Body of pancreas (tissue), 4 donors: Measurements from ENCODE around the gene RNF223. TPM values are rescaled to one million over a fixed set of nuclear protein-coding genes. Genes with fewer than 3 reads are reported as not detected.

ENCODE experiments used
- ATAC-seq: fragments of 150-250 bp; one replicate; pipeline ENCODE4 v1.9.1; 2016
- DNase-seq, 4 donors: peaks; one replicate each; pipeline ENCODE4 v3.0.0-alpha.2; 2019
- H3K27ac ChIP-seq, 4 donors: fragments of 200-600 bp; sonication (generic); 1 replicate in 3 of 4; 2 replicates in 1 of 4; pipeline versions ENCODE4 v1.5.1 to v1.6.1; 2016 to 2019; ENCODE audit warnings: mild to moderate bottlenecking in 1 of 4, mixed read lengths in 1 of 4, moderate library complexity in 1 of 4
- H3K27me3 ChIP-seq, 2 donors: fragments of 200-600 bp; sonication (generic); one replicate each; pipeline ENCODE4 v1.6.0; 2016; ENCODE audit warnings: mild to moderate bottlenecking in 1 of 2
- H3K36me3 ChIP-seq, 2 donors: fragments of 200-600 bp; sonication (generic); replicated peaks in 1 of 2; 2 replicates each; pipeline ENCODE4 v1.5.1; 2016; ENCODE audit warnings: low read depth in 2 of 2; ENCODE audit not compliant: insufficient read depth in 1 of 2
- H3K4me1 ChIP-seq: fragments of 200-600 bp; sonication (generic); one replicate; pipeline ENCODE4 v1.6.0; 2016
- H3K4me3 ChIP-seq, 2 donors: fragments of 200-600 bp; sonication (generic); 1 replicate in 1 of 2; 2 replicates in 1 of 2; pipeline ENCODE4 v1.5.1; 2016 to 2019
- H3K9me3 ChIP-seq, 3 donors: fragments of 200-600 bp; sonication (generic); 1 replicate in 2 of 3; 2 replicates in 1 of 3; pipeline ENCODE4 v1.5.1; 2016
- POLR2A ChIP-seq, 3 donors: fragments of 450-650 bp; IDR thresholded peaks; one replicate each; pipeline ENCODE4 v1.6.1; 2016; ENCODE audit warnings: antibody characterized with exemption in 3 of 3, mild to moderate bottlenecking in 2 of 3
- WGBS, 2 donors: methylation state at CpG; one replicate each; pipeline ENCODE4 v1.1.5; 2017; 5-methylcytosine and 5-hydroxymethylcytosine counted together
- intact Hi-C: fragments of 100-400 bp; cut with DNase I; formaldehyde crosslinking; loops from one replicate; pipeline ENCODE4 v1.15.1; 2023
- total RNA-seq, 2 donors: library from RNA; depleted of rRNA; stranded (reverse); fragments of >200 nt; gene quantifications; one replicate each; pipeline ENCODE4 v1.1.0, GENCODE V29; 2016
- TF ChIP-seq, protein P1 (sequence below), 7 experiments: fragments of 450-650 bp in 4 of 7; fragments of 200-600 bp in 3 of 7; sonication (generic) in 3 of 7; IDR thresholded peaks; one replicate each; pipeline ENCODE4 v1.5.1; 2016 to 2019; ENCODE audit warnings: antibody characterized with exemption in 7 of 7

RNF223 gene
- total RNA-seq, 2 donors from 2014 or later: 0.26 TPM; not detected in 1

DNA sequence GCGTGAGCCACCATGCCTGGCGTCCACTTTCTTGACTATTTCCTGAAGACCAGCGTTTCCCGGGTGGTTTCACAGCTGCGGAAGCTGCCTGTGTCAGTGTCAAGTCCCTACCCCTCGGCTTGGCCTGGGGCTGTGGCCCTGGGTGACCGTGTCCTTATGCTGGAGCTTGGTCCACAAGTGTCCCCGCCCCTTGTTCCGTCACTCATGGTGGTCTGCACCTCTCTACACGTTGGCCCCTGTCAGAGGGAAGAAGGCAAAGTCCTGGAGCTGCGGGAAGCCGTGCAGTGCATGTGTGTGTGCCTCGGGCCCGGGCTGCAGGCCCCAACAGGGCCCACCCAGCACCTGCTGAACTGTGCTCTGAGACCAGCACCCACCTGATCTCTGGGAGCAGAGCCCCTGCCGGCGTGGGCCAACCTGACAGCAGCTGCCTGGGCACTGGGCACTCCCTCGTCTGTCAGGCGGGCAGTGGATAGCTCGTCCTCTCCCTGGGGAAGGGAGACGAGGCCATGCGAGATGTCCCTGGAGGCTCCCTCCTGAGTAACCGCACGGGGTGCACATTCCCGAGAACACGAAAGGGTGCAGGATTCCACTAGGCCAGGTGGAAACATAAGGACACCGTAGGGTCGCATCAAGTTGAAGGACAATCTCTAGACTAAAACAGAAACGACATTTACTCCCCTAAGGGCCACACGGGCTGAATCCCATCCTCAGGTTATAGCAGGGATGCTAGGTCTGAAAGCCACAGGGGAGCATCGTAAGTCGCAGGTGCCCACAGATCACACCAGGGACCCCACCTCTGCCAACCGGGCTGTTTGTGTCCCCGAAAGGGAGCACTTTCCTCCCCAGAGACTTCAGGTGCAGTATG, 44.1 kb upstream of the RNF223 start:
- 69 to 76% methylated on average over 22 to 33 of the region's 33 CpGs for WGBS, 2 donors
- ATAC-seq (no peak), DNase-seq (no peak)
- no peak for TF ChIP-seq POLR2A (IDR thresholded peaks at IDR 0.05)
- TF ChIP-seq, protein P1, sequence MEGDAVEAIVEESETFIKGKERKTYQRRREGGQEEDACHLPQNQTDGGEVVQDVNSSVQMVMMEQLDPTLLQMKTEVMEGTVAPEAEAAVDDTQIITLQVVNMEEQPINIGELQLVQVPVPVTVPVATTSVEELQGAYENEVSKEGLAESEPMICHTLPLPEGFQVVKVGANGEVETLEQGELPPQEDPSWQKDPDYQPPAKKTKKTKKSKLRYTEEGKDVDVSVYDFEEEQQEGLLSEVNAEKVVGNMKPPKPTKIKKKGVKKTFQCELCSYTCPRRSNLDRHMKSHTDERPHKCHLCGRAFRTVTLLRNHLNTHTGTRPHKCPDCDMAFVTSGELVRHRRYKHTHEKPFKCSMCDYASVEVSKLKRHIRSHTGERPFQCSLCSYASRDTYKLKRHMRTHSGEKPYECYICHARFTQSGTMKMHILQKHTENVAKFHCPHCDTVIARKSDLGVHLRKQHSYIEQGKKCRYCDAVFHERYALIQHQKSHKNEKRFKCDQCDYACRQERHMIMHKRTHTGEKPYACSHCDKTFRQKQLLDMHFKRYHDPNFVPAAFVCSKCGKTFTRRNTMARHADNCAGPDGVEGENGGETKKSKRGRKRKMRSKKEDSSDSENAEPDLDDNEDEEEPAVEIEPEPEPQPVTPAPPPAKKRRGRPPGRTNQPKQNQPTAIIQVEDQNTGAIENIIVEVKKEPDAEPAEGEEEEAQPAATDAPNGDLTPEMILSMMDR (IDR thresholded peaks at IDR 0.05): no peak
- H3K27ac ChIP-seq: no peak overlapping the region
- peaks cover 19% of the 10 kb centered on the region for H3K4me1 ChIP-seq
- H3K27me3 ChIP-seq: no peaks in the 10 kb centered on the region
- no peak overlapping the region for H3K4me3 ChIP-seq
- H3K9me3 ChIP-seq: no peaks in the 10 kb centered on the region
- intact Hi-C loops: loop anchor here (5.0 kb wide), 1 partner anchor 109 kb away; no protein-coding TSS in a partner anchor
- H3K36me3 ChIP-seq: no peaks in the 10 kb centered on the region

- intact Hi-C loops: loop anchor here (5.0 kb wide), 1 partner anchor 110 kb away; no protein-coding TSS in a partner anchor
- 69 to 72% methylated on average over 9 to 20 of the region's 20 CpGs for WGBS, 2 donors
- no peak for DNase-seq
- no peaks in the 10 kb centered on the region for H3K36me3 ChIP-seq
- H3K9me3 ChIP-seq: no peaks in the 10 kb centered on the region
- ATAC-seq: no peak
- H3K4me3 ChIP-seq: no peak overlapping the region
- H3K27ac ChIP-seq: no peak overlapping the region
- no peaks in the 10 kb centered on the region for H3K27me3 ChIP-seq
- H3K4me1 ChIP-seq: peaks cover 18% of the 10 kb centered on the region
- TF ChIP-seq POLR2A (IDR thresholded peaks at IDR 0.05): no peak
- TF ChIP-seq, protein P1 (IDR thresholded peaks at IDR 0.05): no peak
These were observed 43.3 kb upstream of the RNF223 start for GRCh38 chr1:1117469-1117831.

DNA sequence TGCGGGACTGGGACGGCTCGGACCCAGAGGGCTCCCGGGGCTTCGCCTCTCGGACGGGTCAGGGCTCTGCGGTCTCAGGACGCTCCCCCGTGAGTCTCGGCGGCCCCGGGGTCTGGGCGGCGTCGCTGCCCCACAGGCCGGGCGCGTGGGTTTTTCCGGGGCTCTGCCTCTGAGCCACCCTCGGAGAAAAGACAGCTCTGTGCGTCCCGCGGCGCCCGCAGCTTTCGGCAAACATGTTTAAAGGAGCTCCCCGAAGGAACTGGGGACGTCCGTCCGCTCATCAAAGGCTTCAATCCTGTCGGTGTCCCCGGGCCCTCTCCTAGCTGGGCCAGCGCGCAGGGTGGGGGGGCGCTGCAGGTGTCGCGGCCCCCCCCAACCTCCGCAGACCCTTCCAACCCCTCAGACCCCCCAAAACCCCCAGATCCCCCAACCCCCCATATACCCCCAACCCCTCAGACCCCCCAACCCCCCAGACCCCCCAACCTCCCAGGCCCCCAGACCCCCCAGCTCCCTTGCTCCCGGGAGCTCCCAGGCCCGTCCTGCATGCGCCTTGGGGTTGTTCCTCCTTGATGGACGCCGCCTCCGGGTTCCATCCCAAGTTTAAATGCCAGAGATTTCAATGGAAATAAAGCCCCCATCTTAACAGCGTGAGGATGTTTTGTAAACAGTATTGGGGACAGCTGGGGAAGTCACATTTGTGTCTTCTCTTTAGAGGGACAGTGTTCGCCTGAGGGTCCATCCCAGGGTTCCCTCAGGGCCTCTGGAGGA, 42.8 kb upstream of the RNF223 start:
- ATAC-seq: no peak
- no peak for DNase-seq
- 9 to 20% methylated on average over 5 to 47 of the region's 47 CpGs for WGBS, 2 donors
- no peaks in the 10 kb centered on the region for H3K36me3 ChIP-seq
- peak overlapping the region in 2 of 4 donors; percentile 47 to 50 for H3K27ac ChIP-seq
- H3K4me3 ChIP-seq: peak overlapping the region in 1 of 2 donors; percentile 76
- TF ChIP-seq, protein P1 (IDR thresholded peaks at IDR 0.05): no peak
- TF ChIP-seq POLR2A (IDR thresholded peaks at IDR 0.05): no peak
- no peaks in the 10 kb centered on the region for H3K9me3 ChIP-seq
- H3K27me3 ChIP-seq: no peaks in the 10 kb centered on the region
- intact Hi-C loops: loop anchor here (5.0 kb wide), 1 partner anchor 110 kb away; no protein-coding TSS in a partner anchor
- H3K4me1 ChIP-seq: peaks cover 12% of the 10 kb centered on the region

- TF ChIP-seq, protein P1 (IDR thresholded peaks at IDR 0.05): peak in 2 of 7 experiments; percentile 33 to 37
- TF ChIP-seq POLR2A (IDR thresholded peaks at IDR 0.05): peak in 2 of 3 donors; percentile 32 to 36
- intact Hi-C loops: loop anchor here (5.0 kb wide), 1 partner anchor 111 kb away; no protein-coding TSS in a partner anchor
- H3K27me3 ChIP-seq: no peaks in the 10 kb centered on the region
- 0 to 1% methylated on average over 17 to 126 of the region's 128 CpGs for WGBS, 2 donors
- H3K4me3 ChIP-seq: peak within 1 kb of the TSS; percentile 54 to 76
- DNase-seq (peak; percentile 99), ATAC-seq (peak; percentile 99)
- no peaks in the 10 kb centered on the region for H3K9me3 ChIP-seq
- no peaks in the 10 kb centered on the region for H3K36me3 ChIP-seq
- H3K27ac ChIP-seq: peak within 1 kb of the TSS; percentile 42 to 76 (median 68)
- H3K4me1 ChIP-seq: peaks cover 10% of the 10 kb centered on the region
These were observed 41.9 kb upstream of the RNF223 start, which contains the start of gene C1orf159 for GRCh38 chr1:1115786-1116700. C1orf159 (minus strand) TSS chr1:1116089; CDS start chr1:1091543, 24,546 bp downstream.
